A549 (cell line): ENCODE results near the gene CKS2. TPM values are rescaled to one million over a fixed set of nuclear protein-coding genes. Genes with fewer than 3 reads are reported as not detected.

Experiments used
- ATAC-seq, 2 experiments: fragments of 200-7000 bp in 1 of 2; fragments of >200 bp in 1 of 2; cut with Nextera tagmentation in 1 of 2; cut with Tn5 transposase in 1 of 2; 3 replicates each; pipeline versions ENCODE4 v1.8.0 to v1.9.1; 2018 to 2020; ENCODE audit warnings: mild to moderate bottlenecking in 1 of 2, moderate library complexity in 1 of 2
- CTCF ChIA-PET: fragments of 300-600 bp; sonication (Branson Sonifier 250); formaldehyde crosslinking; extraction: SDS; loops from one replicate; lab custom pipeline; 2021; ENCODE audit warnings: antibody characterized with exemption, inconsistent platforms; lab: Yijun Ruan, JAX
- POLR2A ChIA-PET: fragments of 350-600 bp; formaldehyde crosslinking; extraction: SDS; loops from one replicate; lab custom pipeline; 2021; ENCODE audit warnings: antibody characterized with exemption, inconsistent platforms; lab: Yijun Ruan, JAX
- DNase-seq, 2 experiments: peaks; one replicate each; pipeline versions ENCODE4 v3.0.0 to v3.0.0-alpha.2; 2011 to 2016; ENCODE audit warnings: low read depth in 1 of 2, low spot score in 1 of 2
- FAIRE-seq: peaks from 2 replicates; lab custom pipeline; 2011; peaks lifted over from hg19 to GRCh38; lab: Jason Lieb, UNC
- H3K27ac ChIP-seq, 2 experiments: fragments of >200 bp; sonication (Bioruptor Twin); formaldehyde crosslinking; 3 replicates each; pipeline ENCODE4 v1.5.1; 2016 to 2017
- H3K4me1 ChIP-seq: fragments of >200 bp; sonication (Bioruptor Twin); formaldehyde crosslinking; 3 replicates; pipeline ENCODE4 v1.6.1; 2016
- H3K4me2 ChIP-seq: fragments of >200 bp; sonication (Bioruptor Twin); formaldehyde crosslinking; 3 replicates; pipeline ENCODE4 v1.6.1; 2016
- H3K4me3 ChIP-seq: fragments of >200 bp; sonication (Bioruptor Twin); formaldehyde crosslinking; 3 replicates; pipeline ENCODE4 v1.5.1; 2016
- H3K9me3 ChIP-seq: fragments of >200 bp; sonication (Bioruptor Twin); formaldehyde crosslinking; 3 replicates; pipeline ENCODE4 v1.6.1; 2016
- ATOH8 ChIP-seq: fragments of 250-450 bp; sonication (Bioruptor Pico); IDR thresholded peaks from 2 replicates; pipeline ENCODE4 v1.5.0; 2020; ENCODE audit warnings: low read depth, mild to moderate bottlenecking, moderate library complexity
- CBX2 ChIP-seq: fragments of 200-600 bp; sonication (generic); IDR thresholded peaks from 2 replicates; pipeline ENCODE4 v1.6.1; 2016; ENCODE audit warnings: low read depth, mild to moderate bottlenecking, borderline replicate concordance
- CEBPB ChIP-seq, 2 experiments: fragments of >200 bp in 1 of 2; sonication (Bioruptor Twin) in 1 of 2; formaldehyde crosslinking in 1 of 2; IDR thresholded peaks; 2 replicates each; pipeline ENCODE4 v1.6.1; 2012 to 2016
- EHF ChIP-seq: fragments of 250-450 bp; sonication (Bioruptor Pico); IDR thresholded peaks from 2 replicates; pipeline ENCODE4 v1.5.0; 2020; ENCODE audit warnings: mild to moderate bottlenecking
- EP300 ChIP-seq, 2 experiments: fragments of >200 bp; sonication (Bioruptor Twin); formaldehyde crosslinking; IDR thresholded peaks; 2 replicates in 1 of 2; 3 replicates in 1 of 2; pipeline ENCODE4 v1.6.1; 2016 to 2017
- ESRRA ChIP-seq: fragments of 150-350 bp; IDR thresholded peaks from 2 replicates; pipeline ENCODE4 v1.6.1; 2014; ENCODE audit warnings: mild to moderate bottlenecking, low read length, borderline replicate concordance
- FOSB ChIP-seq: fragments of 250-450 bp; sonication (Bioruptor Pico); IDR thresholded peaks from 2 replicates; pipeline ENCODE4 v1.5.0; 2020; ENCODE audit warnings: mild to moderate bottlenecking, moderate library complexity
- FOSL2 ChIP-seq, 2 experiments: fragments of 450-650 bp in 1 of 2; fragments of >200 bp in 1 of 2; sonication (Bioruptor Twin) in 1 of 2; formaldehyde crosslinking; IDR thresholded peaks; 2 replicates each; pipeline versions ENCODE4 v1.5.0 to v1.6.1; 2016 to 2020; ENCODE audit warnings: mild to moderate bottlenecking in 1 of 2, moderate library complexity in 1 of 2
- FOXS1 ChIP-seq: fragments of 250-450 bp; sonication (Bioruptor Pico); IDR thresholded peaks from 2 replicates; pipeline ENCODE4 v1.5.0; 2020; ENCODE audit warnings: mild to moderate bottlenecking, moderate library complexity
- GATA3 ChIP-seq: IDR thresholded peaks from 2 replicates; pipeline ENCODE4 v1.6.1; 2012; ENCODE audit warnings: borderline replicate concordance
- HEYL ChIP-seq: fragments of 250-450 bp; sonication (Bioruptor Pico); IDR thresholded peaks from 2 replicates; pipeline ENCODE4 v1.8.0; 2021; ENCODE audit warnings: mild to moderate bottlenecking, moderate library complexity
- HMGXB4 ChIP-seq: fragments of 250-450 bp; sonication (Bioruptor Pico); IDR thresholded peaks from 2 replicates; pipeline ENCODE4 v1.5.0; 2021; ENCODE audit warnings: mild to moderate bottlenecking, moderate library complexity, borderline replicate concordance
- HOXA7 ChIP-seq: fragments of 250-450 bp; sonication (Bioruptor Pico); IDR thresholded peaks from 2 replicates; pipeline ENCODE4 v1.5.0; 2020; ENCODE audit warnings: mild to moderate bottlenecking, moderate library complexity
- HOXB13 ChIP-seq: fragments of 250-450 bp; sonication (Bioruptor Pico); IDR thresholded peaks from 2 replicates; pipeline ENCODE4 v1.5.0; 2020; ENCODE audit warnings: low read depth, mild to moderate bottlenecking, moderate library complexity
- HOXB5 ChIP-seq: fragments of 250-450 bp; sonication (Bioruptor Pico); IDR thresholded peaks from 2 replicates; pipeline ENCODE4 v1.5.0; 2020; ENCODE audit warnings: mild to moderate bottlenecking, moderate library complexity
- JUN ChIP-seq, 2 experiments: fragments of >200 bp; sonication (Bioruptor Twin); formaldehyde crosslinking; IDR thresholded peaks; 2 replicates in 1 of 2; 3 replicates in 1 of 2; pipeline ENCODE4 v1.6.1; 2016 to 2017
- JUNB ChIP-seq: fragments of >200 bp; sonication (Bioruptor Twin); formaldehyde crosslinking; IDR thresholded peaks from 2 replicates; pipeline ENCODE4 v1.6.1; 2016
- MAFK ChIP-seq: fragments of 450-650 bp; IDR thresholded peaks from 2 replicates; pipeline ENCODE4 v1.6.1; 2014; ENCODE audit not compliant: partially characterized antibody
- MAZ ChIP-seq: fragments of 150-350 bp; IDR thresholded peaks from 2 replicates; pipeline ENCODE4 v1.6.1; 2014; ENCODE audit warnings: antibody characterized with exemption, low read depth, low read length, borderline replicate concordance
- NR3C1 ChIP-seq: fragments of >200 bp; sonication (Bioruptor Twin); formaldehyde crosslinking; IDR thresholded peaks from 3 replicates; pipeline ENCODE4 v1.6.1; 2017
- PBX3 ChIP-seq: IDR thresholded peaks from 2 replicates; pipeline ENCODE4 v1.6.1; 2012
- PHF8 ChIP-seq: fragments of 200-600 bp; sonication (generic); IDR thresholded peaks from 2 replicates; pipeline ENCODE4 v1.6.1; 2016; ENCODE audit warnings: low read depth, mild to moderate bottlenecking, antibody characterized with exemption, moderate library complexity, borderline replicate concordance
- POLR2A ChIP-seq: IDR thresholded peaks from 2 replicates; pipeline ENCODE4 v1.6.1; 2012; ENCODE audit warnings: mild to moderate bottlenecking, low read length
- RARB ChIP-seq: fragments of 250-450 bp; sonication (Bioruptor Pico); IDR thresholded peaks from 2 replicates; pipeline ENCODE4 v1.8.0; 2021; ENCODE audit warnings: mild to moderate bottlenecking, moderate library complexity
- RCOR1 ChIP-seq: fragments of 150-350 bp; IDR thresholded peaks from 2 replicates; pipeline ENCODE4 v1.6.1; 2014; ENCODE audit warnings: antibody characterized with exemption, low read length, low read depth
- RFX5 ChIP-seq: fragments of 450-650 bp; IDR thresholded peaks from 2 replicates; pipeline ENCODE4 v1.7.1; 2014; ENCODE audit warnings: antibody characterized with exemption, mild to moderate bottlenecking, moderate library complexity
- RNF2 ChIP-seq: fragments of 200-600 bp; sonication (generic); IDR thresholded peaks from 2 replicates; pipeline ENCODE4 v1.6.1; 2016; ENCODE audit warnings: low read depth, mild to moderate bottlenecking, antibody characterized with exemption, moderate library complexity, borderline replicate concordance
- SREBF2 ChIP-seq: fragments of 450-650 bp; IDR thresholded peaks from 2 replicates; pipeline ENCODE4 v1.6.1; 2014; ENCODE audit warnings: mild to moderate bottlenecking, moderate library complexity
- TP53 ChIP-seq: fragments of 250-450 bp; sonication (Bioruptor Pico); IDR thresholded peaks from 2 replicates; pipeline ENCODE4 v1.5.0; 2021; ENCODE audit warnings: mild to moderate bottlenecking, moderate library complexity
- WGBS: methylation state at CpG from one replicate; pipeline ENCODE4 v1.1.6; 2017; ENCODE audit errors: missing lambda C conversion rate; 5-methylcytosine and 5-hydroxymethylcytosine counted together
- polyA plus RNA-seq, 4 experiments: library from polyadenylated mRNA; depleted of rRNA in 3 of 4; stranded (reverse); fragments of >200 nt; fragmentation: RNase III in 1 of 4; extraction: RNeasy Plus Mini Kit Qiagen cat#74134 plus additional on column Dnase treatment in 1 of 4; gene quantifications; 2 replicates in 3 of 4; 3 replicates in 1 of 4; pipeline ENCODE4 v1.2.3, GENCODE V29; 2011 to 2017
- TF ChIP-seq, protein P1 (sequence below): fragments of >200 bp; sonication (Bioruptor Twin); formaldehyde crosslinking; IDR thresholded peaks from 2 replicates; pipeline ENCODE4 v1.6.1; 2016
- TF ChIP-seq, protein P2 (sequence below): IDR thresholded peaks from 2 replicates; pipeline ENCODE4 v1.6.1; 2012; ENCODE audit warnings: low read depth, borderline replicate concordance

CKS2 gene
- polyA plus RNA-seq, 2 of the 4 experiments (the other 2 are of a cell fraction) = 515 to 576 TPM

- TF ChIP-seq RFX5 = no peak
- TF ChIP-seq NR3C1 = no peak
- no peak for TF ChIP-seq POLR2A
- TF ChIP-seq PHF8 = no peak
- no peak for TF ChIP-seq GATA3
- no peak for TF ChIP-seq RCOR1
- no peak for TF ChIP-seq SREBF2
- no peak for TF ChIP-seq PBX3
- no peak for TF ChIP-seq FOSB (CRISPR knock-in tag)
- TF ChIP-seq CBX2 = no peak
- no peak for TF ChIP-seq HOXA7 (CRISPR knock-in tag)
- TF ChIP-seq EP300 (IDR thresholded peaks at IDR 0.05) = no peak
- no peak for TF ChIP-seq HOXB13 (CRISPR knock-in tag)
- TF ChIP-seq HMGXB4 = no peak
- TF ChIP-seq, protein P1, sequence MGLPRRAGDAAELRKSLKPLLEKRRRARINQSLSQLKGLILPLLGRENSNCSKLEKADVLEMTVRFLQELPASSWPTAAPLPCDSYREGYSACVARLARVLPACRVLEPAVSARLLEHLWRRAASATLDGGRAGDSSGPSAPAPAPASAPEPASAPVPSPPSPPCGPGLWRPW = no peak
- TF ChIP-seq, protein P2, sequence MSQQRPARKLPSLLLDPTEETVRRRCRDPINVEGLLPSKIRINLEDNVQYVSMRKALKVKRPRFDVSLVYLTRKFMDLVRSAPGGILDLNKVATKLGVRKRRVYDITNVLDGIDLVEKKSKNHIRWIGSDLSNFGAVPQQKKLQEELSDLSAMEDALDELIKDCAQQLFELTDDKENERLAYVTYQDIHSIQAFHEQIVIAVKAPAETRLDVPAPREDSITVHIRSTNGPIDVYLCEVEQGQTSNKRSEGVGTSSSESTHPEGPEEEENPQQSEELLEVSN = no peak
- TF ChIP-seq, all 56 proteins: peak for 0
- no peaks in the 10 kb centered on the region for H3K9me3 ChIP-seq
- peak; percentile 41 to 48; a peak in 1 of 6 replicates for ATAC-seq
- WGBS = 82% methylated on average over 3 of the region's 3 CpGs
- DNase-seq = peak in 1 of 2 experiments; percentile 15
- POLR2A ChIA-PET = no interaction called here
- no peak overlapping the region for H3K4me2 ChIP-seq
- no peak overlapping the region for H3K4me3 ChIP-seq
- H3K4me1 ChIP-seq = no peaks in the 10 kb centered on the region
- FAIRE-seq = no peak
- H3K27ac ChIP-seq = no peak overlapping the region
- CTCF ChIA-PET = interaction anchor here (1.2 to 1.4 kb wide), 3 partner anchors 11 to 27 kb away, joined by 3 to 4 read pairs (median 4); no protein-coding TSS in a partner anchor
Observed at GRCh38 chr9:89353989-89354388, 43.0 kb downstream of the CKS2 start.

DNA sequence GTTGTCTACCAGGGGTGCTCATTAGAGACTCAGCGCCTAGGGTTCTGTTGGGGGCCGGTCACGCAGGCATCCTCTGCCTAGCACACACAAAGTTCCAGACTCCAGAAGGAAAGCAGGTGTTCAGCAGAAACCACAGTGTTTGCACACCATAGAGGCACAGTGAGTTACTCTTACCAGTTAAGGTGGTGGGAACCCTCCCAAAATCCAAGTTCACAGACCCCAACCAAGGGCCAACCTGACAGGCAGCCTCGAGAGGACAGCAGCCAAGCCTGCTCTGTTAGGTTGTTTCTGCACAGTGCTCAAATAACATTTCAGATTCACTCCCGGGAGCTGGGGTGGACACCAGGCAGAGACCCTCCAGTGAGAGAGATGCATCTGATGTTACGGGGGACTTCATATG, 43.5 kb downstream of the CKS2 start:
- FAIRE-seq (no peak), DNase-seq (no peak), ATAC-seq (no peak)
- TF ChIP-seq TP53 (no peak), ESRRA (no peak), RARB (CRISPR knock-in tag) (no peak), JUN (IDR thresholded peaks at IDR 0.05) (no peak), NR3C1 (no peak), JUNB (no peak), MAZ (no peak), RNF2 (no peak), FOSL2 (IDR thresholded peaks at IDR 0.05) (no peak), FOSL2 (CRISPR knock-in tag; IDR thresholded peaks at IDR 0.05) (no peak), CEBPB (IDR thresholded peaks at IDR 0.05) (no peak), FOXS1 (CRISPR knock-in tag) (no peak), MAFK (no peak), HOXB5 (CRISPR knock-in tag) (no peak), EHF (no peak), SREBF2 (no peak), ATOH8 (no peak), HEYL (CRISPR knock-in tag) (no peak), RFX5 (no peak)
- CTCF ChIA-PET = interaction anchor here (1.4 kb wide), 2 partner anchors 11 to 22 kb away, joined by 3 to 4 read pairs; no protein-coding TSS in a partner anchor
- Histone ChIP-seq H3K9me3 (no peaks in the 10 kb centered on the region), H3K4me2 (no peak overlapping the region), H3K4me1 (no peaks in the 10 kb centered on the region), H3K27ac (no peak overlapping the region), H3K4me3 (no peak overlapping the region)
- POLR2A ChIA-PET = no interaction called here
- 93% methylated on average over 6 of the region's 6 CpGs for WGBS
